Tibial nerve (tissue), 4 donors: ENCODE data around the gene FAM234B. TPM values are rescaled to one million over a fixed set of nuclear protein-coding genes. Genes with fewer than 3 reads are reported as not detected.

Experiments
- DNase-seq, 2 donors: peaks; one replicate each; pipeline ENCODE4 v3.0.0-alpha.2; 2019; ENCODE audit warnings: low spot score in 2 of 2
- H3K27ac ChIP-seq, 4 donors: fragments of 200-600 bp; sonication (generic) in 3 of 4; one replicate each; pipeline ENCODE4 v1.5.1; 2017 to 2019; ENCODE audit warnings: mild to moderate bottlenecking in 1 of 4
- H3K27me3 ChIP-seq, 2 donors: fragments of 200-600 bp; sonication (generic) in 1 of 2; one replicate each; pipeline versions ENCODE4 v1.5.1 to v1.6.0; 2017 to 2019
- H3K36me3 ChIP-seq, 3 donors: fragments of 200-600 bp; sonication (generic); one replicate each; pipeline ENCODE4 v1.5.1; 2018 to 2019
- H3K4me1 ChIP-seq, 4 donors: fragments of 200-600 bp; sonication (generic) in 3 of 4; one replicate each; pipeline ENCODE4 v1.5.1; 2017 to 2019
- H3K4me3 ChIP-seq, 4 donors: fragments of 200-600 bp; sonication (generic) in 3 of 4; one replicate each; pipeline ENCODE4 v1.5.1; 2017 to 2019; ENCODE audit warnings: mild to moderate bottlenecking in 1 of 4, moderate library complexity in 1 of 4
- H3K9me3 ChIP-seq, 4 donors: fragments of 200-600 bp; sonication (generic) in 3 of 4; one replicate each; pipeline ENCODE4 v1.5.1; 2017 to 2019
- CTCF ChIP-seq, 5 experiments: fragments of 200-600 bp in 3 of 5; fragments of 450-650 bp in 2 of 5; sonication (generic) in 3 of 5; IDR thresholded peaks; one replicate each; pipeline ENCODE4 v1.5.1; 2016 to 2019; ENCODE audit warnings: antibody characterized with exemption in 5 of 5, mild to moderate bottlenecking in 3 of 5, moderate library complexity in 2 of 5
- EP300 ChIP-seq, 2 donors: sonication (generic); formaldehyde crosslinking; IDR thresholded peaks; one replicate each; pipeline ENCODE4 v1.6.1; 2017; ENCODE audit warnings: antibody characterized with exemption in 2 of 2, mild to moderate bottlenecking in 1 of 2
- POLR2A ChIP-seq, 2 donors: fragments of 450-650 bp; IDR thresholded peaks; one replicate each; pipeline ENCODE4 v1.6.1; 2017; ENCODE audit warnings: antibody characterized with exemption in 2 of 2, mild to moderate bottlenecking in 2 of 2, moderate library complexity in 2 of 2
- WGBS, 2 donors: methylation state at CpG; one replicate each; pipeline ENCODE4 v1.1.5; 2018; 5-methylcytosine and 5-hydroxymethylcytosine counted together
- total RNA-seq, 4 donors: library from RNA; depleted of rRNA; stranded (reverse); fragments of >200 nt; gene quantifications; one replicate each; pipeline ENCODE4 v1.1.0, GENCODE V29; 2016

The FAM234B gene
- total RNA-seq, 4 donors from 2014 or later: 2.0 to 12.6 (median 8.4) TPM

GRCh38 chr12:13007496-13008233 lies 36.5 kb upstream of the FAM234B start:
- Histone ChIP-seq H3K4me1 (peaks cover 0 to under 1% (median 0%) of the 10 kb centered on the region in 4 donors), H3K36me3 (no peaks in the 10 kb centered on the region)
- WGBS, 2 donors: 87 to 90% methylated on average over 7 of the region's 7 CpGs

GRCh38 chr12:13008741-13009380 lies 35.3 kb upstream of the FAM234B start:
- Histone ChIP-seq H3K4me1 (no peaks in the 10 kb centered on the region), H3K4me3 (no peak overlapping the region), H3K27ac (no peak overlapping the region), H3K9me3 (no peaks in the 10 kb centered on the region), H3K27me3 (peaks cover 0 to 5% of the 10 kb centered on the region in 2 donors), H3K36me3 (no peaks in the 10 kb centered on the region)
- no peak for TF ChIP-seq CTCF (IDR thresholded peaks at IDR 0.05)
- no peak for TF ChIP-seq EP300 (IDR thresholded peaks at IDR 0.05)
- no peak for TF ChIP-seq POLR2A (IDR thresholded peaks at IDR 0.05)
- DNase-seq: no peak
- 83 to 89% methylated on average over 5 of the region's 5 CpGs for WGBS, 2 donors

More at GRCh38 chr12:13007496-13008233, 36.5 kb upstream of the FAM234B start:
- no peak for TF ChIP-seq POLR2A (IDR thresholded peaks at IDR 0.05)
- TF ChIP-seq EP300 (IDR thresholded peaks at IDR 0.05): no peak
- no peak for TF ChIP-seq CTCF (IDR thresholded peaks at IDR 0.05)
- DNase-seq: no peak
- Histone ChIP-seq H3K4me3 (no peak overlapping the region), H3K27me3 (peaks cover 0 to under 1% of the 10 kb centered on the region in 2 donors), H3K9me3 (no peaks in the 10 kb centered on the region), H3K27ac (no peak overlapping the region)

- TF ChIP-seq POLR2A (IDR thresholded peaks at IDR 0.05) (no peak), EP300 (IDR thresholded peaks at IDR 0.05) (no peak), CTCF (IDR thresholded peaks at IDR 0.05) (no peak)
- DNase-seq: no peak
- WGBS, 2 donors: 89 to 92% methylated on average over 6 of the region's 6 CpGs
- Histone ChIP-seq H3K27me3 (peaks cover 0 to 5% of the 10 kb centered on the region in 2 donors), H3K4me3 (no peak overlapping the region), H3K27ac (no peak overlapping the region), H3K9me3 (no peaks in the 10 kb centered on the region), H3K4me1 (no peaks in the 10 kb centered on the region), H3K36me3 (no peaks in the 10 kb centered on the region)
Measured at GRCh38 chr12:13011098-13011497, 33.1 kb upstream of the FAM234B start.

GRCh38 chr12:13022851-13023271 lies 21.3 kb upstream of the FAM234B start:
- no peaks in the 10 kb centered on the region for H3K27me3 ChIP-seq
- TF ChIP-seq EP300 (IDR thresholded peaks at IDR 0.05): no peak
- TF ChIP-seq CTCF (IDR thresholded peaks at IDR 0.05): no peak
- no peak for TF ChIP-seq POLR2A (IDR thresholded peaks at IDR 0.05)
- DNase-seq: no peak
- H3K4me3 ChIP-seq: no peak overlapping the region
- no peaks in the 10 kb centered on the region for H3K9me3 ChIP-seq
- peaks cover 0 to 16% (median 0%) of the 10 kb centered on the region in 4 donors for H3K4me1 ChIP-seq
- no peak overlapping the region for H3K27ac ChIP-seq
- no peaks in the 10 kb centered on the region for H3K36me3 ChIP-seq
- WGBS, 2 donors: 69 to 83% methylated on average over 6 of the region's 6 CpGs
